Measurements from ENCODE around the gene HEPACAM2. TPM values are rescaled to one million over a fixed set of nuclear protein-coding genes. Genes with fewer than 3 reads are reported as not detected.

The HEPACAM2 gene
- polyA plus RNA-seq, 2 of the 4 experiments (the other 2 are of a cell fraction) = 0.05 TPM; not detected in 1

DNA sequence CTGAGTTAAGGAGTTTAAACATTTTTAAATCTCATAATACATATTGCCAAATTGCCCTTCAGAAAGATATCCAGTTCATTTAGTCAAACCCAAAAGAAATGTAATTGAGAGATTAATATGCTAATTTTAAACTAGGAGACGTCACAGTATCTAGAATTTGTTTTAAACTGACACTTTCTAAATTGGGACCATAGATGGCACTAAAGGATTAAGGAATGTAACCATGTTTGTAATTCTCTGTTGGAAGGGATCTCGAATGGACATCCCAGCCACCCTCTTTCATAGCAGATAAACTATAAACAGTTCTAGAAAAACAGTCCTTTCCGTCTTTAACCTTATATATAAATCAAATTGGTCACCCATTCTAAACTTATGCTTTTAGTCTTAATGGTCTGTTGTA lies 48.1 kb downstream of the HEPACAM2 start (continued):
- TF ChIP-seq, protein P1, sequence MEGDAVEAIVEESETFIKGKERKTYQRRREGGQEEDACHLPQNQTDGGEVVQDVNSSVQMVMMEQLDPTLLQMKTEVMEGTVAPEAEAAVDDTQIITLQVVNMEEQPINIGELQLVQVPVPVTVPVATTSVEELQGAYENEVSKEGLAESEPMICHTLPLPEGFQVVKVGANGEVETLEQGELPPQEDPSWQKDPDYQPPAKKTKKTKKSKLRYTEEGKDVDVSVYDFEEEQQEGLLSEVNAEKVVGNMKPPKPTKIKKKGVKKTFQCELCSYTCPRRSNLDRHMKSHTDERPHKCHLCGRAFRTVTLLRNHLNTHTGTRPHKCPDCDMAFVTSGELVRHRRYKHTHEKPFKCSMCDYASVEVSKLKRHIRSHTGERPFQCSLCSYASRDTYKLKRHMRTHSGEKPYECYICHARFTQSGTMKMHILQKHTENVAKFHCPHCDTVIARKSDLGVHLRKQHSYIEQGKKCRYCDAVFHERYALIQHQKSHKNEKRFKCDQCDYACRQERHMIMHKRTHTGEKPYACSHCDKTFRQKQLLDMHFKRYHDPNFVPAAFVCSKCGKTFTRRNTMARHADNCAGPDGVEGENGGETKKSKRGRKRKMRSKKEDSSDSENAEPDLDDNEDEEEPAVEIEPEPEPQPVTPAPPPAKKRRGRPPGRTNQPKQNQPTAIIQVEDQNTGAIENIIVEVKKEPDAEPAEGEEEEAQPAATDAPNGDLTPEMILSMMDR (IDR thresholded peaks at IDR 0.05) = peak; percentile 34; the same call in 2 of the 3 replicates
- TF ChIP-seq NFE2L2 (conservative IDR thresholded peaks at IDR 0.05; ENCODE audit: low read length) (no peak), CHD4 (IDR thresholded peaks at IDR 0.05; ENCODE audit: borderline replicate concordance) (no peak)

DNA sequence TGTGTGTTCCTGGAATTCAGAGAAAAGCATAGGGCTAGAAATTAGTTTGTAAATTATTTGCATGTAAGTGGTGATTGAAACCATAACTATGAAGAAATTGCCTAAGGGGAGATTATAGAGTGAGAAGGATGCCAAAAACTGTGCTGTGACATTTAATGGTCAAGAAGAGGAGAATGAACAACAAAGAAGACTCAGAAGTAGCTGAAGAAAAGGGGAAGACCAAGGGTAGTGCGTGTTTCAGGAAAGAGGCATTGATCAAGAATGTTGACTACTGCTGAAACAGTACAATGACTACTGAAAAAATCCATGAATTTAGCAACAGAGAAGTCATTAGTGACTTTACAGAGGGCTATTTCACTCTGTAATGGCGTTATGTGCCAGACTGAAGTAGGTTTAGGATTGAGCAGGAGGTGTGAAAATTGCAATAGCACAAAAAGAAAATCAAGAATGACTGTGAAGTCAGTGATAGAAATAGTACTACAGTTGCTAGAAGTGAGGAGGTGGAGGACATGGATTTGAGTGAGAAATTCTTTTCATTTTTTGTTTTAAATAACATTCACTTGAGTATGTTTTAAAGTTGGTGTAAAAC lies 49.2 kb downstream of the HEPACAM2 start:
- H3K4me1 ChIP-seq = no peaks in the 10 kb centered on the region
- POLR2A ChIA-PET = no interaction called here
- 10% methylated on average over 2 of the region's 2 CpGs for WGBS (ENCODE audit: missing lambda C conversion rate)
- peaks cover 5% of the 10 kb centered on the region; the same call in 2 of the 3 replicates for H3K9me3 ChIP-seq
- DNase-seq (ENCODE audit: low read depth in 1 of 2, low spot score in 1 of 2) = no peak
- no peak overlapping the region for H3K4me2 ChIP-seq
- no peak overlapping the region for H3K27ac ChIP-seq
- TF ChIP-seq TP53 (CRISPR knock-in tag; IDR thresholded peaks at IDR 0.05) = no peak
- TF ChIP-seq, protein P2, sequence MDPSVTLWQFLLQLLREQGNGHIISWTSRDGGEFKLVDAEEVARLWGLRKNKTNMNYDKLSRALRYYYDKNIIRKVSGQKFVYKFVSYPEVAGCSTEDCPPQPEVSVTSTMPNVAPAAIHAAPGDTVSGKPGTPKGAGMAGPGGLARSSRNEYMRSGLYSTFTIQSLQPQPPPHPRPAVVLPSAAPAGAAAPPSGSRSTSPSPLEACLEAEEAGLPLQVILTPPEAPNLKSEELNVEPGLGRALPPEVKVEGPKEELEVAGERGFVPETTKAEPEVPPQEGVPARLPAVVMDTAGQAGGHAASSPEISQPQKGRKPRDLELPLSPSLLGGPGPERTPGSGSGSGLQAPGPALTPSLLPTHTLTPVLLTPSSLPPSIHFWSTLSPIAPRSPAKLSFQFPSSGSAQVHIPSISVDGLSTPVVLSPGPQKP (IDR thresholded peaks at IDR 0.05; ENCODE audit: low read depth, low read length) = no peak
- TF ChIP-seq CBX2 (IDR thresholded peaks at IDR 0.05; ENCODE audit: borderline replicate concordance, low read depth) = no peak
- no peak for TF ChIP-seq JUN (IDR thresholded peaks at IDR 0.05)
- no peak for TF ChIP-seq HDAC2 (IDR thresholded peaks at IDR 0.05)
- no peak for TF ChIP-seq ZSCAN20 (CRISPR knock-in tag; IDR thresholded peaks at IDR 0.05)
- no peak for TF ChIP-seq SMC3 (IDR thresholded peaks at IDR 0.05)
- no peak for TF ChIP-seq MYC (IDR thresholded peaks at IDR 0.05; ENCODE audit: borderline replicate concordance, low read length)
- TF ChIP-seq JUNB (IDR thresholded peaks at IDR 0.05) = no peak
- no peak for TF ChIP-seq HEYL (CRISPR knock-in tag; IDR thresholded peaks at IDR 0.05)
- no peak for TF ChIP-seq POLR2AphosphoS2 (conservative IDR thresholded peaks at IDR 0.05; ENCODE audit: low read length)
- TF ChIP-seq PHF8 (IDR thresholded peaks at IDR 0.05; ENCODE audit: borderline replicate concordance, low read depth) = no peak
- no peak for TF ChIP-seq NR3C1 (IDR thresholded peaks at IDR 0.05)
- no peak for TF ChIP-seq KDM1A (IDR thresholded peaks at IDR 0.05; ENCODE audit: low read depth)
- TF ChIP-seq HOXA7 (CRISPR knock-in tag; IDR thresholded peaks at IDR 0.05) = no peak
- TF ChIP-seq, protein P3, sequence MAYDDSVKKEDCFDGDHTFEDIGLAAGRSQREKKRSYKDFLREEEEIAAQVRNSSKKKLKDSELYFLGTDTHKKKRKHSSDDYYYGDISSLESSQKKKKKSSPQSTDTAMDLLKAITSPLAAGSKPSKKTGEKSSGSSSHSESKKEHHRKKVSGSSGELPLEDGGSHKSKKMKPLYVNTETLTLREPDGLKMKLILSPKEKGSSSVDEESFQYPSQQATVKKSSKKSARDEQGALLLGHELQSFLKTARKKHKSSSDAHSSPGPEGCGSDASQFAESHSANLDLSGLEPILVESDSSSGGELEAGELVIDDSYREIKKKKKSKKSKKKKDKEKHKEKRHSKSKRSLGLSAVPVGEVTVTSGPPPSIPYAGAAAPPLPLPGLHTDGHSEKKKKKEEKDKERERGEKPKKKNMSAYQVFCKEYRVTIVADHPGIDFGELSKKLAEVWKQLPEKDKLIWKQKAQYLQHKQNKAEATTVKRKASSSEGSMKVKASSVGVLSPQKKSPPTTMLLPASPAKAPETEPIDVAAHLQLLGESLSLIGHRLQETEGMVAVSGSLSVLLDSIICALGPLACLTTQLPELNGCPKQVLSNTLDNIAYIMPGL (CRISPR knock-in tag; IDR thresholded peaks at IDR 0.05; ENCODE audit: borderline replicate concordance) = no peak
- TF ChIP-seq, protein P4, sequence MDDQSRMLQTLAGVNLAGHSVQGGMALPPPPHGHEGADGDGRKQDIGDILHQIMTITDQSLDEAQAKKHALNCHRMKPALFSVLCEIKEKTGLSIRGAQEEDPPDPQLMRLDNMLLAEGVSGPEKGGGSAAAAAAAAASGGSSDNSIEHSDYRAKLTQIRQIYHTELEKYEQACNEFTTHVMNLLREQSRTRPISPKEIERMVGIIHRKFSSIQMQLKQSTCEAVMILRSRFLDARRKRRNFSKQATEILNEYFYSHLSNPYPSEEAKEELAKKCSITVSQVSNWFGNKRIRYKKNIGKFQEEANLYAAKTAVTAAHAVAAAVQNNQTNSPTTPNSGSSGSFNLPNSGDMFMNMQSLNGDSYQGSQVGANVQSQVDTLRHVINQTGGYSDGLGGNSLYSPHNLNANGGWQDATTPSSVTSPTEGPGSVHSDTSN (IDR thresholded peaks at IDR 0.05) = no peak
- TF ChIP-seq, protein P5, sequence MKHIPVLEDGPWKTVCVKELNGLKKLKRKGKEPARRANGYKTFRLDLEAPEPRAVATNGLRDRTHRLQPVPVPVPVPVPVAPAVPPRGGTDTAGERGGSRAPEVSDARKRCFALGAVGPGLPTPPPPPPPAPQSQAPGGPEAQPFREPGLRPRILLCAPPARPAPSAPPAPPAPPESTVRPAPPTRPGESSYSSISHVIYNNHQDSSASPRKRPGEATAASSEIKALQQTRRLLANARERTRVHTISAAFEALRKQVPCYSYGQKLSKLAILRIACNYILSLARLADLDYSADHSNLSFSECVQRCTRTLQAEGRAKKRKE (CRISPR knock-in tag; IDR thresholded peaks at IDR 0.05; ENCODE audit: low read depth) = no peak
- TF ChIP-seq, protein P6, sequence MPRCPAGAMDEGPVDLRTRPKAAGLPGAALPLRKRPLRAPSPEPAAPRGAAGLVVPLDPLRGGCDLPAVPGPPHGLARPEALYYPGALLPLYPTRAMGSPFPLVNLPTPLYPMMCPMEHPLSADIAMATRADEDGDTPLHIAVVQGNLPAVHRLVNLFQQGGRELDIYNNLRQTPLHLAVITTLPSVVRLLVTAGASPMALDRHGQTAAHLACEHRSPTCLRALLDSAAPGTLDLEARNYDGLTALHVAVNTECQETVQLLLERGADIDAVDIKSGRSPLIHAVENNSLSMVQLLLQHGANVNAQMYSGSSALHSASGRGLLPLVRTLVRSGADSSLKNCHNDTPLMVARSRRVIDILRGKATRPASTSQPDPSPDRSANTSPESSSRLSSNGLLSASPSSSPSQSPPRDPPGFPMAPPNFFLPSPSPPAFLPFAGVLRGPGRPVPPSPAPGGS (IDR thresholded peaks at IDR 0.05) = no peak
- FAIRE-seq = no peak
- CTCF ChIA-PET = no interaction called here
- ATAC-seq = no peak
- H3K4me3 ChIP-seq = no peak overlapping the region
